Measurements from ENCODE around the gene HBG1.

GRCh38 chr11:5223686-5224085, 26.0 kb downstream of the HBG1 start:
- no peak for TF ChIP-seq POLR2A (IDR thresholded peaks at IDR 0.05)
- TF ChIP-seq, protein P1, sequence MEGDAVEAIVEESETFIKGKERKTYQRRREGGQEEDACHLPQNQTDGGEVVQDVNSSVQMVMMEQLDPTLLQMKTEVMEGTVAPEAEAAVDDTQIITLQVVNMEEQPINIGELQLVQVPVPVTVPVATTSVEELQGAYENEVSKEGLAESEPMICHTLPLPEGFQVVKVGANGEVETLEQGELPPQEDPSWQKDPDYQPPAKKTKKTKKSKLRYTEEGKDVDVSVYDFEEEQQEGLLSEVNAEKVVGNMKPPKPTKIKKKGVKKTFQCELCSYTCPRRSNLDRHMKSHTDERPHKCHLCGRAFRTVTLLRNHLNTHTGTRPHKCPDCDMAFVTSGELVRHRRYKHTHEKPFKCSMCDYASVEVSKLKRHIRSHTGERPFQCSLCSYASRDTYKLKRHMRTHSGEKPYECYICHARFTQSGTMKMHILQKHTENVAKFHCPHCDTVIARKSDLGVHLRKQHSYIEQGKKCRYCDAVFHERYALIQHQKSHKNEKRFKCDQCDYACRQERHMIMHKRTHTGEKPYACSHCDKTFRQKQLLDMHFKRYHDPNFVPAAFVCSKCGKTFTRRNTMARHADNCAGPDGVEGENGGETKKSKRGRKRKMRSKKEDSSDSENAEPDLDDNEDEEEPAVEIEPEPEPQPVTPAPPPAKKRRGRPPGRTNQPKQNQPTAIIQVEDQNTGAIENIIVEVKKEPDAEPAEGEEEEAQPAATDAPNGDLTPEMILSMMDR (IDR thresholded peaks at IDR 0.05), result no peak

Data from uterus (tissue), 2 donors.